SK-N-SH treated with all-trans-retinoic acid at 6 μM for 48 hours (cell line): ENCODE results near the gene PTPRN2.

ENCODE experiments used
- CSDC2 ChIP-seq: fragments of 250-450 bp; sonication (Bioruptor Pico); IDR thresholded peaks from 2 replicates; pipeline ENCODE4 v1.5.0; 2020; ENCODE audit warnings: mild to moderate bottlenecking, moderate library complexity
- TF ChIP-seq, protein P1 (sequence below): fragments of 250-450 bp; sonication (Bioruptor Pico); IDR thresholded peaks from 2 replicates; pipeline ENCODE4 v1.5.0; 2020; ENCODE audit warnings: mild to moderate bottlenecking, moderate library complexity
- TF ChIP-seq, protein P2 (sequence below): fragments of 250-450 bp; sonication (Bioruptor Pico); IDR thresholded peaks from 2 replicates; pipeline ENCODE4 v1.5.1; 2020; ENCODE audit warnings: low read depth, mild to moderate bottlenecking, moderate library complexity

DNA sequence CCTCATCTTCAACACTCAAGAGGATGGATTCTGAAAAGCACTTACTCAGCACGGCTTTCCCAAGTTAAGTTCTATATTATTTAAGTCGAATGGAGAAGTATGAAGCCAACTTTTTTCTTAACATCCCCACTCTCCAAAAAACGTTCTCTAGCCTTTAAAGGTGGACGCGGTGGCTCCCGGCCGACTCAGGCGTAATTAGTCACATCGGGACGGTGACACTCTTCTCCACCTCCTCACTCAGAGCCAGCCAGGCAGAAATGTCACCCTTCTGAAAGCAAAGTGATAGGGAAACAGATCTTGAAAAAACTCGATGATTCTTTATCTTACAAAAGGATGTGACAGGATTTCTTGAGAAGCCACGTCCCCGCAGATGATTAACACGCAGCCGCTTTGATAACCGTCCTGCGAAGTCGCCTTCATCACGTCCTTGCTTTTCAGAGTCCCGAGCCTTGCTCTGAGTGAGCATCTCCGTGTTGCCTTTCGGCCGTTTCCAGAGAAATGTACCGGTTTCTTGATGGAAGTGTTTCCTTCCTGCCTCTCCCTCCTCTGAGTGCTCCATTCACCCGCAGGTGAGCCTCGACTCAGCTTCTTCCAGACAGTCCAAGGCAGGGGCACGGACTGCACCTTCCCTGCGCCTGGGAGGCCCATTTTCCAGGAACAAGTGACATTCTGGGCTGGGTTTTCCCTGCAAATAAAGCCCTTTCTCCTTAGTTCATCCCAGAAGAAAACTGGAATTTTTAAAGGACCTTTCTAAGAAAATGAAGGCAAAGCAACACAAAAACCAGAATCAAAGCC lies 936.1 kb downstream of the PTPRN2 start:
- TF ChIP-seq, protein P1, sequence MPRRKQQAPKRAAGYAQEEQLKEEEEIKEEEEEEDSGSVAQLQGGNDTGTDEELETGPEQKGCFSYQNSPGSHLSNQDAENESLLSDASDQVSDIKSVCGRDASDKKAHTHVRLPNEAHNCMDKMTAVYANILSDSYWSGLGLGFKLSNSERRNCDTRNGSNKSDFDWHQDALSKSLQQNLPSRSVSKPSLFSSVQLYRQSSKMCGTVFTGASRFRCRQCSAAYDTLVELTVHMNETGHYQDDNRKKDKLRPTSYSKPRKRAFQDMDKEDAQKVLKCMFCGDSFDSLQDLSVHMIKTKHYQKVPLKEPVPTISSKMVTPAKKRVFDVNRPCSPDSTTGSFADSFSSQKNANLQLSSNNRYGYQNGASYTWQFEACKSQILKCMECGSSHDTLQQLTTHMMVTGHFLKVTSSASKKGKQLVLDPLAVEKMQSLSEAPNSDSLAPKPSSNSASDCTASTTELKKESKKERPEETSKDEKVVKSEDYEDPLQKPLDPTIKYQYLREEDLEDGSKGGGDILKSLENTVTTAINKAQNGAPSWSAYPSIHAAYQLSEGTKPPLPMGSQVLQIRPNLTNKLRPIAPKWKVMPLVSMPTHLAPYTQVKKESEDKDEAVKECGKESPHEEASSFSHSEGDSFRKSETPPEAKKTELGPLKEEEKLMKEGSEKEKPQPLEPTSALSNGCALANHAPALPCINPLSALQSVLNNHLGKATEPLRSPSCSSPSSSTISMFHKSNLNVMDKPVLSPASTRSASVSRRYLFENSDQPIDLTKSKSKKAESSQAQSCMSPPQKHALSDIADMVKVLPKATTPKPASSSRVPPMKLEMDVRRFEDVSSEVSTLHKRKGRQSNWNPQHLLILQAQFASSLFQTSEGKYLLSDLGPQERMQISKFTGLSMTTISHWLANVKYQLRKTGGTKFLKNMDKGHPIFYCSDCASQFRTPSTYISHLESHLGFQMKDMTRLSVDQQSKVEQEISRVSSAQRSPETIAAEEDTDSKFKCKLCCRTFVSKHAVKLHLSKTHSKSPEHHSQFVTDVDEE, result no peak
- no peak for TF ChIP-seq CSDC2 (CRISPR knock-in tag)
- TF ChIP-seq, protein P2, sequence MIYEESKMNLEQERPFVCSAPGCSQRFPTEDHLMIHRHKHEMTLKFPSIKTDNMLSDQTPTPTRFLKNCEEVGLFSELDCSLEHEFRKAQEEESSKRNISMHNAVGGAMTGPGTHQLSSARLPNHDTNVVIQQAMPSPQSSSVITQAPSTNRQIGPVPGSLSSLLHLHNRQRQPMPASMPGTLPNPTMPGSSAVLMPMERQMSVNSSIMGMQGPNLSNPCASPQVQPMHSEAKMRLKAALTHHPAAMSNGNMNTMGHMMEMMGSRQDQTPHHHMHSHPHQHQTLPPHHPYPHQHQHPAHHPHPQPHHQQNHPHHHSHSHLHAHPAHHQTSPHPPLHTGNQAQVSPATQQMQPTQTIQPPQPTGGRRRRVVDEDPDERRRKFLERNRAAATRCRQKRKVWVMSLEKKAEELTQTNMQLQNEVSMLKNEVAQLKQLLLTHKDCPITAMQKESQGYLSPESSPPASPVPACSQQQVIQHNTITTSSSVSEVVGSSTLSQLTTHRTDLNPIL (CRISPR knock-in tag), result no peak
